GM19455 (cell line): ENCODE data around the gene NKAIN2.
A peak's percentile ranks its signal among the peaks of the same experiment; 100 is the strongest.

Experiments used
- ATAC-seq: cut with Tn5 transposase; IDR thresholded peaks from one replicate; pipeline ENCODE4 v1.9.1; 2021; ENCODE audit not compliant: unreplicated experiment

NKAIN2 gene

GRCh38 chr6:123803504-123804013, at the start of gene NKAIN2:
Gene NKAIN2, plus strand, starts transcription at chr6:123803865.
- peak; percentile 26 for ATAC-seq

GRCh38 chr6:123759472-123759871, 44.2 kb upstream of the NKAIN2 start:
- no peak for ATAC-seq

- ATAC-seq: no peak
Observed at GRCh38 chr6:123763904-123764303, 39.8 kb upstream of the NKAIN2 start.

- no peak for ATAC-seq
Observed at GRCh38 chr6:123764722-123765121, 38.9 kb upstream of the NKAIN2 start.

- no peak for ATAC-seq
Observed at GRCh38 chr6:123768921-123769320, 34.7 kb upstream of the NKAIN2 start.

GRCh38 chr6:123769431-123769830, 34.2 kb upstream of the NKAIN2 start:
- no peak for ATAC-seq

GRCh38 chr6:123770247-123770949, 33.3 kb upstream of the NKAIN2 start:
- ATAC-seq: no peak

GRCh38 chr6:123771126-123771525, 32.5 kb upstream of the NKAIN2 start:
- ATAC-seq: no peak

GRCh38 chr6:123777563-123777962, 26.1 kb upstream of the NKAIN2 start:
- no peak for ATAC-seq

- ATAC-seq: no peak
Observed at GRCh38 chr6:123780021-123780420, 23.6 kb upstream of the NKAIN2 start.

- no peak for ATAC-seq
Observed at GRCh38 chr6:123784330-123784729, 19.3 kb upstream of the NKAIN2 start.

GRCh38 chr6:123785039-123785438, 18.6 kb upstream of the NKAIN2 start:
- ATAC-seq: no peak

- no peak for ATAC-seq
Observed at GRCh38 chr6:123788319-123788718, 15.3 kb upstream of the NKAIN2 start.

- no peak for ATAC-seq
Observed at GRCh38 chr6:123794190-123794589, 9.5 kb upstream of the NKAIN2 start.

GRCh38 chr6:123794799-123795198, 8.9 kb upstream of the NKAIN2 start:
- ATAC-seq: no peak

GRCh38 chr6:123801067-123801466, 2.6 kb upstream of the NKAIN2 start:
- no peak for ATAC-seq

GRCh38 chr6:123802351-123802696, 1.3 kb upstream of the NKAIN2 start:
- ATAC-seq: peak; percentile 23

GRCh38 chr6:123802697-123803503, 765 bp upstream of the NKAIN2 start:
- peak; percentile 93 for ATAC-seq

- ATAC-seq: no peak
Observed at GRCh38 chr6:123804014-123804786, 535 bp downstream of the NKAIN2 start.

- no peak for ATAC-seq
Observed at GRCh38 chr6:123804787-123805540, 1.3 kb downstream of the NKAIN2 start.

- ATAC-seq: no peak
Observed at GRCh38 chr6:123805921-123806320, 2.3 kb downstream of the NKAIN2 start.
